Hematopoietic multipotent progenitor cell (in vitro differentiated cells): ENCODE results near the gene PRKCE. TPM values are rescaled to one million over a fixed set of nuclear protein-coding genes. Genes with fewer than 3 reads are reported as not detected.

Experiments
- DNase-seq, 3 donors: peaks; one replicate each; pipeline ENCODE4 v3.0.0-alpha.2; 2011 to 2015; ENCODE audit warnings: low read depth in 2 of 3, low spot score in 2 of 3
- total RNA-seq: library from RNA; depleted of rRNA; stranded (reverse); fragments of >200 nt; gene quantifications from one replicate; pipeline ENCODE4 v1.2.3, GENCODE V29; 2012

Gene PRKCE
- total RNA-seq, 1 donor, result 11.8 TPM

DNA sequence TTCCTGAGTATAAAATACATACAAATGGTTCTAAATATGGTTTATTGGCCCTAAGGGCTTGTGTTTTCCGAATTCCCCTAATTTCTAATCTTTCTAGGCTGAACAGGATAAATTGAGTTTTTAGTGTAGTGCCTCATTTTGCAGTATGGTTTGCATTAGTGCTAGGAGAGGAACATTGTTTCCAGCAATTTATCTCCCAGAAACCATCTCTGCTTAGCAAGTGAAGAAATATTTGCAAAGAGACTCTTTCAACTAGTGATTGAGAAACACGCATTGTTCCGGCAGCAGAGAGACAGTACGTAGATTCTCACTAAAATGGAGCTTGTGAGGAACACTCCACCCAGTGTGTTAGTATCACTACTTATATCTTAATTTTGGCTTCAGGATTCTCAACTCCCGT, 468.0 kb downstream of the PRKCE start:
- no peak for DNase-seq

DNA sequence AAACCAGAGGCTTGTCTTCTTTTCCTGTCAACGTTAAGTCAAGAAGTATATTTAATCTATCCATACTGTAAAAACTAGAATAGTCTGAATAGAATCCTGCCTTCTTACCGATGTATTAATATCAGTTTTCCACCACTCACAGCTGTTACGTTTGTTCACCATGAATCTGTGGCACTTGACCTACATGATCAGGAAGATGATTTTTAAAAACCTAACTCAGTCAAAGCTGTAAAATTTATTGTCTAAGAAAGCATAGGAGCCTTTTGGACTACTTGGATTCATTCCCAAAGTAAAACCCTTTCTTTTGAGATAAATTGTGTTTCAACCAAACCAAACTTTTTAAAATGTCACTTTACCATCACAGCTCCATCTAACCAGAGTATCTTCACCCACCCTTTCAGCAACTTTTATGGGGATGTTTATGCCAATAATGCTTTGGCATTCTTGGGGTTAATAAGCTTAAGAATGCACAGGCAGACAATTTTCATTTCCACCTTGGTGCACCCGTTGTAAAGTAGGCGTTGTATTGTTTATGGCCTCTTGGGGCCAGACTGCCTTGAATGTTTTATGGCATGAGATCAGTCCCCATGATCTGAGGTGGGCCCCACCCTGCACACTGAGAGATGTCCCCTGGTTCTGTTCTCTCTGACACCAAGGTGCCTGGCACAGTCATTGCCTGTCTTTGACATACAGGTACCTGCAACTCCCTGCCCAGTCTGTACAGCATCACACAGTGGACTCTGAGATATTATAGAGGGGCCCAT, 469.5 kb downstream of the PRKCE start:
- DNase-seq, result no peak

DNA sequence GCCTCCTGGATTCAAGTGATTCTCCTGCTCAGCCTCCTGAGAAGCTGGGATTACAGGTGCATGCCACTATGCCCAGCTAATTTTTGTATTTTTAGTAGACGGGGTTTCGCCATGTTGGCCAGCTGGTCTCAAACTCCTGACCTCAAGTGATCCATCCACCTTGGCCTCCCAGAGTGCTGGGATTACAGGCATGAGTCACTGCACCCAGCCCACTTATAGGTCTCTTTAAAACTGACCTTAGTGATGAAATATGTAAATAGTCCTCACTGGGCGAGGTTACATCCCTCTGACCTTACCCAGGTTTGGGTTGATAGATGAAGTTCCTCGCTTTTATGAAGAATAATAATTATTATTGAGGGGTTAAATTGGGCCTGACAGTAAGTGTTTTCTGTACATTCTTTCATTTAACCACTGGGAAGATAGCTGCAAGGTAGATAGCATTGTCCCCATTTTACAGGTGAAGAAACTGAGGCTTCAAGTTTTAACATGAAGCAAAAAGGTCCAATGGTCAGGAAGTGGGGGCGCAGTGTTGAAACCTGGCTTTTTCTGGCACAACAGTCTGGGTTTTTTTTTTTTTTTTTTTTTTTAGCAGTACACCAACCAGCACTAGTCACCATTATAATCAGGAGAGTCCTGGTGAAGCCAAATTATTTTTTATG, 471.0 kb downstream of the PRKCE start:
- no peak for DNase-seq

DNA sequence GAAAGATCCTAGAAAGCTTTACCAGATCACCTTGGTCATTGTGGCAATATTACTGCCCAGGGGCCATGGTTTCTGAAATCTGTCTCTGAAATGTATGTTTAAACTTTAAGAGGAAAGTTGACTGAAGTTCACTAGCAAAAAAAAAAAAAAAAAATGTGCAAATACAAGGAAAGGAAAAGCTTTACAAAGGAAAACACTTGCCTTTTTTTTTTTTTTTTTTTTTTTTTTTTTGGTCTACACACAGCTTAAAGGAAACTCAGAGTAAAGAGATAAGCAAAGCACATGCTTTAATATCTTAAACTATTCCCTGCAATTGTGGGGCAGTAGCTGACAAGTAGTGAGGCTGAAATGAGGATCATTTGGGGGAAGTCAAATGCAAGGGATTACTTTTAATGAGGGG, 471.5 kb downstream of the PRKCE start:
- DNase-seq, result peak in 1 of 3 donors; percentile 37

DNA sequence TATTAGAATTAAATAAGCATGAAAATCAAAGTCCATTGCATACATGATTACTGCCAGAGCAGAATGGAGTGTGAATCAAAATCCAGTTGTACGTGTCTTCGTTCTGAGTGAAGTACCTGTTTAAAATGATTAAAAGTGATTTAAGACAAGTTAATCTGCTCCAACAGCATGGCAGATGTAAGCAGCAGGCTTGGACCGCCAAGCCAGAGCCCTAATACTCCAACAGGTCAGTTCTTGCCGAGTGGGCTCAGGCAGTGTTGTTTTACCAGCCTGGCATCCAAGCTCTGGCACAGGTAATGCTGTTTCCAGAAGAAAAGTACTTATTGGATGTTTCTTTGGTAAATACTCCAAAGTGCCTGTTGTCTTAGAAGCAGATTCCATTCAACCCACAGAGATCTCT, 474.3 kb downstream of the PRKCE start:
- DNase-seq, result no peak

DNA sequence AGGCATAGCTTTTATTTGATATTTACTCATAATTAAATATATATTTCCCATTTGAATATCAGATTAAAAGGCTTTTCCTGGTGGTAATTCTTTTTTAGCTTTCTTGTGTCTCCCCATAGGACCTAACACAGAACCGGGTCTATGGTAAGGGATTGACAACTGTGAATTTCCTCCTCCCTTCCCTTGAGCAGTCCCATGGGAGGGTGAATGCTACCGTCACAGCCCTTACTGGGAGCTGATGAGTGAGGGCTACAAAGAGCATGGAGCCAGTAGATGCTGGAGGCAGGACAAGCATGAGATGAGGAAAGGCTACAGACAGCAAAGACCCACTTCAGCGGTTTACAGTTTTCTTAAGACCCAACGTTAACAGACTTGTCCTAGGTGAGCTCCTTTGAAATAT, 475.1 kb downstream of the PRKCE start:
- DNase-seq, result no peak

DNA sequence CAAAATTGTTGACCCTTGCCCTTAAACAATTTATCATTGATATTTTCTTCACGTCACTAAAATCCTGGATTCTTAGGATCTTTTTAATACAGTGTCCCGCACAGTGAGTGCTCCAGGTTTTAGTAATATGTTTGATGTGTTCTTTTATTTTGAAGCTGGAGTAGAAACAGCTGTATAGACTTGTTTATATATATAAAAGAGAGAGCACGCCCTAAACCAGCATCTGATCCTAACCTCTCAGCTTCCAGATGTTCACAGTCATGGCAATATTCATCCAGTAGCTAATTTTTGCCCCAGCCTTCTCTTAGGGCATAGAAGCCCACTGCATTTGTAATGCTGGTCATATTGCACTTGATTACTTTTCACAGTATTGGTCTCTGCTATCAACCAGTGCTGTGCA, 475.7 kb downstream of the PRKCE start:
- DNase-seq, result no peak

DNA sequence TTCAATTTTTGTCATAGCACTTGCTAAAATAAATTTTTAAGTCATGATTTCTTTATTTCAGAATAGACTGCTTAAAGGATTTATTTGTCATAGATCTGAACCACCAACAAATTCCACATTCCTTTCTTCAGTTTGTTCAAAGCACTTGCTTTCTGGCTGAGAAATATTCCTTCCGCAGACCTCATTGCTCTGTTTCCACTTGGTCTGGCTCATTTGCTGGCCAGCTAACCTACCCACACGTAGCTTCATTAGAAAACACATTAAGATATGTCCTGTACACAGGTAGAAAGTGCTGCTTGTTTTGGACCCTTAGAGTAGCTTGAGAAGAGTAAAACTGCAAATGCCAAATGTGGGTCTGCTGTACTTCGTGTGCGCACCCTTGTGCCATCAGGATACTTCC, 479.0 kb downstream of the PRKCE start:
- DNase-seq, result no peak

DNA sequence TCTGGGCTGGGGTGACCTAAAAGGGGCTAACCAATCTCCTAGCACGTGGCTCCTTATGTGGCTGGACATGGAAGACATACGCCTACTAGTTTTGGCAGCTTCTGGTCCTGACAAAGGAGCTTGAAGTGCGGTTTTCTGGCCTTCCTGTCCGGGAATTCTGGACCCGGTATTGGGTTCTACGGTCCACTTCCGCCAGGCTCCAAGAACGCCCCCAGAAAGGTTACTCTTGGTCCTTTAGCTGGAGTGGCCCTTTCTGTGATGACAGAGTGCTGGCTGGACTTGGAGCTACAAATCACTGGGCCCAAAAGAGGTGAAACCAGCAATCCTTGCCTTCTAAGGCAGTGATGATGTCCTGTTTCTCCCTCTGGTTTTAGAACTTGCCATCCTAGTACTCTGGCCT, 481.5 kb downstream of the PRKCE start:
- DNase-seq, result no peak

DNA sequence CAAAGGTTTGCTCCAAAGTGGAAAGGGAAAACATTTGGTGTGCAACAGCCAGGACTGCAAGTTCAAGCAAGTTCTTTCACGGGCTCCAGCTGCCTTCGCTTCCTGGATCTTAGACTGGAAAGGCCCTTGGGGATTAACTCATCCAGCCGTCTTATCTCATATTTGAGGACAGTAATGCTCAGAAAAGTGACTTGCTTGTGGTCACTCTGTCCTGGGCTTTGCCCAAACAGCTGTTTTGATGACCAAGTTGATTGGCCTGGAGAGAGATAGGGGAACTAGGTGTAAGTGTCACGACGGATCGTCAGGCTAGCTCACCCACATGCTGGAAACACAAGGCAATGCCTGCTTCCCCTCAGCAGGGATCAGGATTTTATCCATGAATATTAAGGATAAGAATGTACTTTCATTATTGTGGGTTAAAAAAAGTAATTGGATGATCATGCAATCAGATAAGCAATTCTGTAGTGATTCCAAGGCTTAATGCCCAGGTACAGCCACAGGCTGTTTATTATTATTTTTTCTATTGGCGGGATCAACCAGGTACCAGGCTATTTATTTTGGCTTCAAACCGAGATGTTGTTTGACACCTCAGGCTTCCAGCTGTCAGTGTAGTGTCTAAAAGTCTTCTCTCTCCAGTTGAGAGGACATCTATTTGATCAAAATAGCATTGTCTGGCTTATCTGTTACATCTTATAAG, 483.2 kb downstream of the PRKCE start:
- DNase-seq, result no peak

DNA sequence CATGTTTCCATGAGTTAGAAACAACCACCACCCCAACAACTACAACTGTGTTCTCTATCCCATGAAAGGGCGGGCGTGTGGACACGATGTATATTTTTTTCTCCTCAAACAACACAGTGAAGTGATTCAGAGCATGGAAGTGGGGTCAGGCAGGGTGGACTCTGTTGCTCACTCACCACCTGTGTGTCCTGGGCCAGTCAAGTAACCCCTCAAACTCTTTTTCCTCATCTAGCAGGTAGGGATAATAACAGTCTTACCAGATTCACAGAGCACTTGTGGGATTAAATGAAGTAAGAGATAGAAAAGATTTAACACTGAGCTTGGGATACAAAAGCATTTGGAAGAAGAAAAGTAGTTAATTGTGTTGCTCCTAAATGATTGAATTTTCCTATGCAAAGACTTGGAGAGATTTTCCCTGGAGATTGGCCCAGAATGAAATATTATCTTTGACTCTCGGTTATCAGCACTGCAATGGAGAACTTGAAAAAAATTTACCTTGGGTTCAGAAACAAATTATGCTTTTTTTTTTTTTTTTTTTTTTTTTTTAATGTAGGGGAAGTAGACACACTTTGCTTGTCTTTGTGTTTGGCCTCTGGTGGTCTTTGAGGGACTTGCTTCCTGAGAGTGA, 483.9 kb downstream of the PRKCE start:
- DNase-seq, result peak in 1 of 3 donors; percentile 16

DNA sequence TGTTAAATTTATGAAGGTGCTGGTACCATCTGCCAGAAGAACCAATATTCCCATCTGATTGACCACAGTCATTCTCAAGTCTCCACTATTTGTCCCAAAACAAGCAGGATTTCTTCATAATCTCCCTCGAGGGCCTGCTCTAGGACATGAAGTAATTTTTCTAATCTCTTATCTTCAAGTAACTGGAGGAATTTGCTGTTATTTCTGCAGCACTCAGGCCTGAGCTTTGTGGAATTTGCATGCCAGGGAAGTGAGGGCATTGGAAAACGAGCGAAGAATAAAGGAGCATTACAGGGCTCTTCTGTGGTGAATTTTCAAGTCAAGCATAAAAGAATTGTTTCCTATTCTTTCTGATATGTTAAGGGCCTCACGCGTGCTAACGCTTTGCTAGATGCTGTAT, 484.5 kb downstream of the PRKCE start:
- no peak for DNase-seq

DNA sequence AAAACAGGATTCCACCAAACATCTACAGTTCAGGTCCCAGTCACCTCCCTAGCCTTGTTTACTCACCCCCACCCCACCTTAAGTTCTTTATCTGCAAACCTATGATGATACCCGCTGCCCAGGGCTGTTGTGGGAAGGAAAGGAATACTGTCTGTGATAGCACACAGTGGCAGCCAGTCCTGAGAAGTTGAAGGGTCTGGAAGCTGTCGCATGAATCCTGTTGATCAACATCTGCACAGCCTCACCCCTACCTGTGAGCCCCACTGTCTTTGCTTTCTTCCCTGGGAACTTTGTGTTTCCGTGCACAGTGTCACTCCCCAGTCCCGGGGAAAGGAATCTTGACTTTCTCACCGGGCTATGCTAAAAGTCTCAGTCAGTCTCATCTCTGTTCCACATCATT, 485.0 kb downstream of the PRKCE start:
- no peak for DNase-seq

DNA sequence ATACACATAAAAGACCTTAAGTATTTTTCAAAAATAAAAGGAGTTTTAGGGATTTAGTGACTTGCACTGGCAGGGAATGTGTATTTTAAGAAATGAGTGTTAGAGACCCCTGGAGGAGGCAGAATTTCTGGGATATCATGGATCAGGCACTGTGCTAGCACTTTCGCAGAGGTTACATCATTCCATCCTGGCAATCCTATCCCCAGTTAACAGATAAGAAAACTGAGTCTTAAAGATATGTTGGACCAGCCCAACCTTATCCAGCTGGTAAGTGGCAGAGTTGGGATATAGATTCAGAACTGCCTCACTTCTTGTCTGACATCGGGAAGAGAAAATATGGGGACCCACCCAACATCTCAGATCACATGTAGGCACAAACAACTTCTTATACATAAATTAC, 485.5 kb downstream of the PRKCE start:
- no peak for DNase-seq

DNA sequence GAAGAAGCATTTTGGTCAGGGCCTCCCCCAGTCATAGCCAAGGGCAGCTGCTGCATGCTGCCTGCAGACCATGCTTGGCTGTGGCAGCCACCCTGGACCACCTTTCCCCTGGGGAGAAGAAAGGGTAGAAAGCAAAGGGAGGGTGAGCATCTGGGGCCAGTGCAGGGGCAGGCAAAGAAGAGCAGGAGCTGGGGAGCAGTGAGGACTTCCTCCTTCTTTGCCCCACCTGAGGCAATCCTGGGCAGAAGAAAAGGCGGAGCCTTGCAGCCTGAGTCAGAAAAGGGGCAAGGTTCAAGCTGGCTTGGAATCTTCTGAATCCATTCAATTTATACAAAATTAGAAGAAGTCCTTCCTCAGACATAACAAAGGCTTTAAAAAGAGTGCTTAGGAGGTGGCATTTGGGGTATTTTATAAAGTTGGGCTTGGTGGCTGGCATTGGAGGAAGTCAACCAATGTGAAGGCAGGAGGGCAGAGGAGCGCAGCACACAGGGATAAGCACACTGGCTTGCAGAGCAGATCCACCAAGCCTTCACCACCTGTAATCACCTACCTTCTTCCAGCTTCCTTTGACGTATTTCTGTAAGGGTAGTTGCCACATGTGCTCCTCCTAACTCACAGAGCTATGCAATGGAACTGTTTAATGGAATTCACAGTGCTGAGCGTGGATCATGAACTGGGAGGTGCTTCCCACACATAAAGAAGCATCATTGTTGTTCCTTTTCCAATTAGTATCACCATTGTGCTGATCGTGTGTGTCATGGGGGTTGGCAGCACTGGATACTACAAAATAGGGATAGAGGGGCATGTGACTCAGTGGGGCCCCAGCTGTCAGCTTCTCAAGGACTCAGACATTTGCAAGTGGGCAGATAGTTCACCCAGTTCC, 491.3 kb downstream of the PRKCE start:
- DNase-seq, result no peak

DNA sequence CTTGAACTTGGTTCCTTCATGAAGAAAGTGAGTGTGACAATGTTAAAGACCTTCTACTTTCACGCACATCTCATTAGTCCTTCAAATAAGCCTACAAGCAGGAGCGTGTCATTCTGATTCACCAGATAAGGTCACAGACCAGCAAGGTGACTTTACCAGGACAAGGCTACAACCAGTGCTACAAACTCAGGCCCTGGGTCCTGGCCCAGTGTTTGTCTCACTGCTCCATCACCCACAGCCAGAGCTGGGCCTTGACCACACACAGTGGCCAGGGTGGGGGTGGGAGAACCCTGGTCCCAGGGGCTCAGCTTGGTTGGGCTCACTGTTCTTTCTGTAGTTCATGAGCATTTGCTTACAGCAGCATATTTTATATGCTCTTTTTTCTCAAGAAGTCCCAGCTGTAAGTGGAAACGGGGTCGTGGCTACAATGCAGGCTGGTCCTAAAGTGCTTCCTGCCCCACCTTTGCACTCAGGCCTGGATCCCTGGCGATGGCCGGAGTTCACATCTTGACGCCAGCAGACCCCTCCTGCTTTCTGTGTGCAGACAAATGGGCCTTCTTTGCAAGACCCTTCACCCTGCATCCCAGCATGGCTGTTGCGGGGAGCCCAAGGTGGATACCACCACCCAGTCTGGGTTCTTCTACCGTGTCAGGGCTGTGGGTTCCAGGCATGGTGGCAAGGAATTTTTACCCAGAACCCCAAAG, 492.1 kb downstream of the PRKCE start:
- DNase-seq, result no peak

DNA sequence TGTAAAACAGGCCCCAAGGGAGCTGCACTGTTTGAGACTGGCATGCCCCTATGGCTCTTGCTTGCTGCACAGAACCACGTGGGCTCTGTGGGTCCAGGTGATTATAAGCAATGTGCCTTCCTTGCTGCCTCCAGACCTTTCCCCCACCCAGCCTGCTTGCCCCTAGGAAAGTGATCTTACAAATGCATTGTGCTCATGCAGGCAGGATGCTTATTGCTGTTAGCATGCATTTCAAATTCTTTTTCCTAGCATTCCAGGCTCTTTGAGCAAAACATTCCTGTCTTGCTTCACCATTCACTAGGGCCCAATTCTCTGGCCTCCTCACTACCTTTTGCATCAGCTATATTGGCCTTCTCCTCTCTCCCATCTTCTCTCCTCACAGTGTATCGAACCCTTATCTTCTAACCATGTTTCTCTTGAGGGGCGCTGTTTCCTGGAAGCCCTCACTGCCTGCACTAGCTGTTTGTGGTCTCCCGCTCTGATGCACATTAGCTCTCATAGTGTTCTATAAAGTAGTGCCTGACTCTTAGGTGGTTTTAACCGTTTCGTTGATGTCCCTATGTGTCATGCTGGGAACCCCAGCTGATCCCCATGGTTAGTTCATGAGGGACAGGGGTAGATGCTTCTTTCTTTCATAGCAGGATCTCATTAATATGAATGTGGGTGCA, 492.8 kb downstream of the PRKCE start:
- peak in 1 of 3 donors; percentile 16 for DNase-seq

DNA sequence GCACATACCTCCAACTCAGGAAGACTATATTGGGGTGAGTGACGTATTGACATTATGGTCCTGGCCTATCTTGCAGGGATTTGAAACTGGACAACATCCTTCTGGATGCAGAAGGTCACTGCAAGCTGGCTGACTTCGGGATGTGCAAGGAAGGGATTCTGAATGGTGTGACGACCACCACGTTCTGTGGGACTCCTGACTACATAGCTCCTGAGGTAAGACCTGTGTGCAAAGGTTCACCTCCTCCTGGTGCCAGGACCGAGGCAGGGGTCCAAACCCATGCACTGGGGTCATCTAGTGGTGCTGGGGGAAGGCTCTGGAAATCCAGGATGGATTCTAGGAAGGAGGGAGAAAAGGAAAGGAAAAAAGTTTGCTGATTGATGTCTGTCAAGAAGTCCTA, 493.5 kb downstream of the PRKCE start:
- no peak for DNase-seq

DNA sequence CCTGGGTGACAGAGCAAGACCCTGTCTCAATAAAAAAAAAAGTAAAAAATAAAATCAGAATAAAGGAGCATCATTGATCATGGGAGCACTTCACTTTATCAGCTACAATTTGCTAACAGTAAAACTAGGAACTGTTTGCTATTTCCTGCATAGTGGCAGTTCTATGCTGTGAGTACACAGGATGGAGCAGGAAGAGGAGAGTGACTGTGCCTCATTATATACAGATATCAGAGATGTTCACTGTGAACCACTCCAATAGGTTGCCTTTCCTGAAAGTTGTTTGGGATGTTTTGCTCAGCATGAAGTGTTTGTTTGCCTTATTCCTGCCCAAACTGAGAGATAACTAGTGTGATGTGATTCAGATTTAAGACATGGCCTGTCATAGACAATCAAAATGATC, 494.4 kb downstream of the PRKCE start:
- DNase-seq, result no peak
